Bronchial epithelial cell (primary cell): ENCODE data around the gene SLC1A4. TPM values are rescaled to one million over a fixed set of nuclear protein-coding genes. Genes with fewer than 3 reads are reported as not detected.

Source experiments
- DNase-seq: peaks from one replicate; pipeline ENCODE4 v3.0.0-alpha.2; 2010; ENCODE audit warnings: low read depth
- FAIRE-seq: peaks from 2 replicates; lab custom pipeline; 2011; peaks lifted over from hg19 to GRCh38; lab: Jason Lieb, UNC
- H3K27me3 ChIP-seq: 2 replicates; pipeline ENCODE4 v1.5.1; 2011; ENCODE audit warnings: low read length; ENCODE audit not compliant: control insufficient read depth, insufficient read depth
- H3K36me3 ChIP-seq: 2 replicates; pipeline ENCODE4 v1.5.1; 2011; ENCODE audit warnings: low read length; ENCODE audit not compliant: control insufficient read depth, insufficient read depth
- H3K4me3 ChIP-seq: 2 replicates; pipeline ENCODE4 v1.5.1; 2011; ENCODE audit warnings: mild to moderate bottlenecking, low read depth, low read length, control low read depth
- CTCF ChIP-seq: IDR thresholded peaks from 2 replicates; pipeline ENCODE4 v1.5.1; 2011; ENCODE audit warnings: mild to moderate bottlenecking, moderate library complexity, low read length, control low read depth, inconsistent platforms; ENCODE audit not compliant: insufficient read depth, severe bottlenecking
- total RNA-seq: library from RNA; depleted of rRNA; stranded (reverse); fragments of >200 nt; gene quantifications from 2 replicates; pipeline ENCODE4 v1.2.1, GENCODE V29; 2014

SLC1A4 gene
- total RNA-seq, 1 donor from 2014 or later, result 26.3 TPM

DNA sequence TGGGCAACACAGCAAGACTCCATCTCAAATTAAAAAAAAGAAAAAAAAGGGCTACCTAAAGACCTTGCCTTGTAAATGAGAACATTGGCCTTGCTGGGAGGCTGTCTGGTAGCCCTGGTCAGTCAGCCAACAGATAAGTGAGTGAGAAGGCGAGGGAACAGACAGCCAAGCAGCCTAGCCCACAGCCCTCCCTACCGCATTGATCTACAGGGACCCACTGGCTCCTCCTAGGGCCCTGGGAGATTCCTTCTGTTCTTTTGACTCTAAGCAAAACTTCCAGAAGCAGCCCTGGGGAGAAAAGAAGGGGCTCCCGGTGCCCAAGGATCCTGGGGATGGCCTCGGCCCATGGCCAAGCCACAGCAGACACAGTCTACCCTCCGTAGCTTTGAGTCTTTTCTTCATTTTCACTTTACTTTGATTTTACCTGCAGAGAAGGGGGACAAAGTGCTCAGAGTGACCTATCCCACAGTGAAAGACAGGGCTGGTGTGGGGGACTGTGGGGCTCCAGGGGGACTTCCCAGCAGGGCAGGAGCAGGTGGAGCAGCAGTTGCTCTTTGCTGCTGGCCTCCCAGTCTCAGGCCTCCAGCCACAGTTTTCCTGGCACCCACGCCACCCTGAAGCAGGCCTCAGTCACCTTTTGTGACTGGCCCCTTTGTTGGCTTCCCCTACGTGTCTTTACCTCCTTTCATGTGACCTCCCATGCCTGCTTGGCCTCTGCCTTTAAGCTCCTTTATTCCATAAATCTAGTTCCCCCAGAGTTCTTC is 72.1 kb downstream of the SLC1A4 start:
- TF ChIP-seq CTCF, result no peak
- no peaks in the 10 kb centered on the region for H3K36me3 ChIP-seq
- DNase-seq, result no peak

GRCh38 chr2:65061910-65062339 is 72.7 kb downstream of the SLC1A4 start:
- no peak overlapping the region for H3K4me3 ChIP-seq
- no peaks in the 10 kb centered on the region for H3K27me3 ChIP-seq
- peak; percentile 45 for DNase-seq
- TF ChIP-seq CTCF, result no peak
- H3K36me3 ChIP-seq, result no peaks in the 10 kb centered on the region
- FAIRE-seq, result no peak

More for the DNA sequence above, 72.1 kb downstream of the SLC1A4 start:
- H3K4me3 ChIP-seq, result no peak overlapping the region
- FAIRE-seq, result no peak
- H3K27me3 ChIP-seq, result no peaks in the 10 kb centered on the region

GRCh38 chr2:65062843-65063825 is 73.9 kb downstream of the SLC1A4 start:
- Histone ChIP-seq H3K27me3 (no peaks in the 10 kb centered on the region), H3K36me3 (no peaks in the 10 kb centered on the region), H3K4me3 (no peak overlapping the region)
- no peak for DNase-seq
- FAIRE-seq, result no peak
- TF ChIP-seq CTCF, result no peak

DNA sequence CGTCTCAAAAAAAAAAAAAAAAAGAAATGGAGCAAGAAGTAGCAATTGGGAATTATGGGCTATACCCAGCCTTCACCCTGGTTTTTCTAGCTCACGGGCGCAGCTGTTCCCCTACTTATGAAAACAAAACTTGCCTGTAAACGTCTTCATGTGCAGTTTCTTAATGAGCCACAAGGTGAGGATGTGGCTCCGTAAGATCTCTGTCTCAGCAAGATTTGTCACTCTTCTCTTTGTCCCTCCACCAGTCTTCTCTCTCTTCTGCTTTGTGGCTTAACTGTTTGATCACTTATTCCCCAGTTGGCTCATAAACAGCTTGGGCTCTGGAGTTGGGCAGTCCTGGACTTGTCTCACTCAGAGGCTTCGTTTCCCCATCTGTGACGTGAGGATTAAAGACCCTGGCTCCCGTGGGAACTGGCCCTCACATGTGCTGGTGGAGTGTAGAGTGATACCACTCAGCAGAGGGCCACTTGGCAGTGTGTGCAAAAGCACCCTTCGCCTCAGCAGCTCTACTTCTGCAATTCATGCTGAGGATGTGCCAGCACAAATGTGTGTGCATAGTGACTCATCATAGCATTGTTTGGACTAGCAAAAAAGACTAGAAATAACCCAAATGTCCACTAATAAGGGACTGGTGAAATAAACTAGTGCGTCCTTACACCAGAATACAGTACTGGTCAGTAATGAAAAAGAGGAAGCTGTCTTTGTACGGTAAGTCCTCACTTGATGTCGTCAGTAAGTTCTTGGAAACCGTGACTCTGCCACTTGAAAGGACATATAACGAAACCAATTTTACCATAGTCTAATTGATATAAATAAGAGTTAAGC is 75.7 kb downstream of the SLC1A4 start:
- DNase-seq (peak; percentile 89), FAIRE-seq (no peak)
- H3K27me3 ChIP-seq, result no peaks in the 10 kb centered on the region
- H3K4me3 ChIP-seq, result no peak overlapping the region
- H3K36me3 ChIP-seq, result peaks cover 2% of the 10 kb centered on the region
- TF ChIP-seq CTCF, result peak; percentile 81

GRCh38 chr2:65067806-65068553 is 78.8 kb downstream of the SLC1A4 start:
- Histone ChIP-seq H3K36me3 (peaks cover 9% of the 10 kb centered on the region), H3K4me3 (no peak overlapping the region), H3K27me3 (no peaks in the 10 kb centered on the region)
- no peak for TF ChIP-seq CTCF
- DNase-seq, result peak; percentile 62
- no peak for FAIRE-seq
